ENCODE data around the gene TRIM44.

GRCh38 chr11:35785287-35786167, 123.0 kb downstream of the TRIM44 start:
- TF ChIP-seq CTCF (IDR thresholded peaks at IDR 0.05; ENCODE audit: low read depth, low read length, missing input control) (no peak), SP1 (IDR thresholded peaks at IDR 0.05) (no peak), JUND (IDR thresholded peaks at IDR 0.05) (no peak), RAD21 (IDR thresholded peaks at IDR 0.05) (no peak), REST (IDR thresholded peaks at IDR 0.05) (no peak), TAF1 (conservative IDR thresholded peaks at IDR 0.05) (no peak), MAX (IDR thresholded peaks at IDR 0.05) (no peak), ZBTB33 (IDR thresholded peaks at IDR 0.05) (no peak), YY1 (IDR thresholded peaks at IDR 0.05) (no peak), RXRA (IDR thresholded peaks at IDR 0.05) (no peak), EGR1 (IDR thresholded peaks at IDR 0.05; ENCODE audit: low read depth in 2 of 2) (no peak), HNF4A (conservative IDR thresholded peaks at IDR 0.05) (no peak)
